Neuronal stem cell (in vitro differentiated cells): ENCODE results near the gene PKP3.

ENCODE experiments used
- DNase-seq: peaks from one replicate; pipeline ENCODE4 v3.0.0-alpha.2; 2013; ENCODE audit warnings: low spot score
- H2AFZ ChIP-seq: one replicate; pipeline ENCODE4 v1.6.1; 2013; ENCODE audit warnings: mild to moderate bottlenecking, low read length, inconsistent platforms
- H2AK5ac ChIP-seq: 2 replicates; pipeline ENCODE4 v1.6.1; 2013; ENCODE audit warnings: low read depth, mild to moderate bottlenecking, inconsistent platforms, low read length, moderate library complexity, mixed read lengths
- H2BK120ac ChIP-seq: 2 replicates; pipeline ENCODE4 v1.6.1; 2013; ENCODE audit warnings: low read depth, mild to moderate bottlenecking, inconsistent platforms, low read length, moderate library complexity, mixed read lengths
- H2BK12ac ChIP-seq: one replicate; pipeline ENCODE4 v1.6.1; 2013; ENCODE audit warnings: low read length, inconsistent platforms
- H2BK15ac ChIP-seq: 2 replicates; pipeline ENCODE4 v1.6.1; 2013; ENCODE audit warnings: mild to moderate bottlenecking, low read length, inconsistent platforms, mixed read lengths
- H2BK5ac ChIP-seq: one replicate; pipeline ENCODE4 v1.6.1; 2013; ENCODE audit warnings: inconsistent platforms, mild to moderate bottlenecking, low read length, moderate library complexity
- H3K14ac ChIP-seq: one replicate; pipeline ENCODE4 v1.6.1; 2013; ENCODE audit warnings: low read length, inconsistent platforms
- H3K18ac ChIP-seq: 2 replicates; pipeline ENCODE4 v1.6.1; 2013; ENCODE audit warnings: low read length, inconsistent platforms
- H3K23ac ChIP-seq: 2 replicates; pipeline ENCODE4 v1.6.1; 2013; ENCODE audit warnings: low read depth, mild to moderate bottlenecking, mixed read lengths, low read length, inconsistent platforms; ENCODE audit not compliant: poor library complexity
- H3K27ac ChIP-seq: replicated peaks from 3 replicates; pipeline ENCODE4 v1.5.1; 2013; ENCODE audit warnings: low read length, inconsistent platforms
- H3K27me3 ChIP-seq, 3 experiments: 2 replicates each; pipeline ENCODE4 v1.6.1; 2013; ENCODE audit warnings: low read length in 3 of 3, mild to moderate bottlenecking in 2 of 3, inconsistent platforms in 1 of 3, low read depth in 1 of 3, mixed read lengths in 1 of 3, moderate library complexity in 1 of 3; ENCODE audit not compliant: control insufficient read depth in 3 of 3, insufficient read depth in 3 of 3
- H3K36me3 ChIP-seq, 2 donors: replicated peaks in 1 of 2; 2 replicates each; pipeline ENCODE4 v1.6.1; 2013; ENCODE audit warnings: low read length in 2 of 2; ENCODE audit not compliant: control insufficient read depth in 2 of 2, insufficient read depth in 2 of 2
- H3K4ac ChIP-seq: 2 replicates; pipeline ENCODE4 v1.6.1; 2013; ENCODE audit warnings: inconsistent platforms, mild to moderate bottlenecking, low read length, moderate library complexity
- H3K4me1 ChIP-seq, 2 donors: 1 replicate in 1 of 2; 2 replicates in 1 of 2; pipeline ENCODE4 v1.6.1; 2013; ENCODE audit warnings: low read length in 2 of 2, low read depth in 1 of 2; ENCODE audit not compliant: control insufficient read depth in 2 of 2, insufficient read depth in 1 of 2
- H3K4me2 ChIP-seq: one replicate; pipeline ENCODE4 v1.6.1; 2013; ENCODE audit warnings: mild to moderate bottlenecking, low read length, inconsistent platforms; ENCODE audit not compliant: insufficient read depth, poor library complexity, severe bottlenecking
- H3K4me3 ChIP-seq, 2 donors: 2 replicates each; pipeline ENCODE4 v1.5.1; 2013; ENCODE audit warnings: low read length in 2 of 2, mild to moderate bottlenecking in 2 of 2, inconsistent platforms in 1 of 2, moderate library complexity in 1 of 2
- H3K79me1 ChIP-seq: one replicate; pipeline ENCODE4 v1.6.1; 2013; ENCODE audit warnings: low read depth, mild to moderate bottlenecking, inconsistent platforms, low read length, moderate library complexity
- H3K9ac ChIP-seq: one replicate; pipeline ENCODE4 v1.6.1; 2013; ENCODE audit warnings: mild to moderate bottlenecking, low read depth, low read length, inconsistent platforms; ENCODE audit not compliant: poor library complexity
- H3K9me3 ChIP-seq, 2 donors: replicated peaks in 1 of 2; 2 replicates each; pipeline versions ENCODE3 to v1.6.1; 2013; ENCODE audit warnings: low read length in 2 of 2, mild to moderate bottlenecking in 2 of 2, inconsistent platforms in 1 of 2, low read depth in 1 of 2, mixed read lengths in 1 of 2, moderate library complexity in 1 of 2; ENCODE audit not compliant: control insufficient read depth in 2 of 2, insufficient read depth in 1 of 2
- H4K8ac ChIP-seq: one replicate; pipeline ENCODE4 v1.6.1; 2013; ENCODE audit warnings: low read depth, mild to moderate bottlenecking, inconsistent platforms, low read length, moderate library complexity
- H4K91ac ChIP-seq: one replicate; pipeline ENCODE4 v1.6.1; 2013; ENCODE audit warnings: low read length, low read depth, mild to moderate bottlenecking, inconsistent platforms; ENCODE audit not compliant: poor library complexity
- WGBS, 2 donors: extraction: QIAGEN DNeasy Blood & Tissue Kit; methylation state at CpG; one replicate each; pipeline ENCODE4 v1.1.7; 2013; ENCODE audit warnings: missing lambda C conversion rate in 2 of 2, mixed read lengths in 1 of 2; ENCODE audit not compliant: insufficient read length in 2 of 2, insufficient replicate concordance in 1 of 2; ENCODE audit errors: extremely low coverage in 2 of 2; 5-methylcytosine and 5-hydroxymethylcytosine counted together

Gene PKP3

DNA sequence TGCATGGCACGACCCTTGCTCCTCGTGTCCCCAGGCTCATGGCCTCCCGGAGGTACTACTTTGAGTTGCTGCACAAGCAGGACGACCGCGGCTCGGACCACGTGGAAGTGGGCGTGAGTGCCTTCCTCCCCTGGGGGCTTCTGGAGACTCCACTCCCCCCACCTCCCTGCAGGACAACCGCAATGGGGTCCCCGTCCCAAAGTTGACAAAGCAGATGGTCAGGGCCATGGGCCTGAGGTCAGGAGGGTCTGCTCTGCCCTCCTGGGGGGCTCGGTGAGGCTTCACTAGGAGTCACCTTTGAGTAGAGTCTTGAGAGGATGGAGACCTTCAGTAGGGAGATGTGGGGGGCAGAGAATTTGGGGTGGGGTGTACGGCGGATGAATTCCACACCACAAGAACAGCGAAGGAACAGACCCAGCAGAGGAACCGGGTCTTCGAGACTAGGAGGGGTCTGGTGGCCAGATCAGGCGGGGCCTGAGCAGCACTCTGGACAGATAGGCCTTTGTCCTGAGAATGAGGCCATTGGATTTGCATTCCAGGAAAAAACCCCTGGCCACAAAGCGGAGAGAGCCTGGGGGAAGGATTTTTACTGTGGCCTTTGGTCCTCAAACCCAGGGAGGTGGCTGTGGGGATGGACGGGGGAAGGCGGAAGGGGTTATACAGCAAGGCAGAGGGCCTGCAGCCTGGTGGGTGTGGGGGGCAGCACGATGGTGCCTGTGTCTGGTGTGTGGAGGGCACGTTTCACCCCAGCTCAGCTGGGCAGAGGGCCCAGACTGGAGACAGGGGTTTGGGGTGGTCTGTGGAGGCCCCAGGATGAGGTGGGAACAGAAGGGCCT, 20.1 kb upstream of the PKP3 start:
- H3K18ac ChIP-seq, result peak overlapping the region; percentile 57
- WGBS, 2 donors, result no CpG with 5 or more reads among the region's 23 CpGs

DNA sequence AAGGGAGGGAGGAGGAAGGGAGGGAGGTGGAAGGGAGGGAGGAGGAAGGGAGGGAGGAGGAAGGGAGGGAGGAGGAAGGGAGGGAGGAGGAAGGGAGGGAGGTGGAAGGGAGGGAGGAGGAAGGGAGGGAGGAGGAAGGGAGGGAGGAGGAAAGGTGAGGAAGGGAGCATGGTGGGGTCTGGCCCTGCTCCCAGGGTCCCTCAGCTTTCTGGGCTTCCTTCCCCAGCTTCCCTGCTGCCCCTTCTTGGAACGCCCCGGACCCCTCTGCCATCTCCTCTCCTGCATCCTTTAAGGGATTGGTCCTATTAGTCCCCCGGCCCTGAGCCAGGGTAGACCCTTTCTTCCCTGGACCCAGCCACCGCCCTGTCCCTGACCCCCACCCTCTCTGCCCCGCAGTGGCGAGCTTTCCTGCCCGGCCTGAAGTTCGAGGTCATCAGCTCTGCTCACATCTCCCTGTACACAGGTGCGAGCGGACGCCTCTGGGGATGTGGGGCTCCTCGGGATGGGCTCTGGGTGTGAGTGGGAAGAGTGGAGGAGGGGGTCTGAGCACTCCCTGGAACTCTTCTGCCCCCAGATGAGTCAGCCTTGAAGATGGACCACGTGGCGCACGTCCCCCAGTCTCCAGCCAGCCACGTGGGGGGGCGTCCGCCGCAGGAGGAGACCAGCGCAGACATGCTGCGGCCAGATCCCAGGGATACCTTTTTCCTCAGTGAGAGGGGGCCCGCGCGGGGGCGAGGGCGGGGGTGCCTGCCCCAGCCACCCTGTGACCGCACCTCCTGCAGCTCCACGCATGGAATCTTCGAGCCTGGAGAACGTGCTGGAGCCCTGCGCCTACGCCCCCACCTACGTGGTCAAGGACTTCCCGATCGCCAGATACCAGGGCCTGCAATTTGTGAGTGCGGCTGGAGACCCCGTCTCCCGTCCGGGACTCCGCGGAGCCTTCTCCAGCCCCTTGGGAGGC, 18.7 kb upstream of the PKP3 start:
- Histone ChIP-seq H2BK120ac (no peak overlapping the region), H2BK15ac (no peak overlapping the region), H3K4ac (no peak overlapping the region), H3K23ac (peak overlapping the region; percentile 93), H2BK5ac (no peak overlapping the region), H3K18ac (no peak overlapping the region), H3K14ac (no peak overlapping the region), H4K8ac (no peak overlapping the region), H3K9ac (no peak overlapping the region), H3K4me3 (no peak overlapping the region), H3K27me3 (no peaks in the 10 kb centered on the region), H3K4me2 (no peak overlapping the region), H3K79me1 (peaks cover 30% of the 10 kb centered on the region), H3K36me3 (peaks cover 49 to 77% of the 10 kb centered on the region in 2 donors), H4K91ac (no peak overlapping the region), H2BK12ac (no peak overlapping the region), H3K9me3 (peaks cover 4 to 6% of the 10 kb centered on the region in 2 donors), H3K27ac (no peak overlapping the region), H2AK5ac (no peak overlapping the region), H2AFZ (no peak overlapping the region), H3K4me1 (peaks cover 1 to 2% of the 10 kb centered on the region in 2 donors)
- DNase-seq, result no peak
- WGBS, 2 donors, result no CpG with 5 or more reads among the region's 41 CpGs

More for the DNA sequence above, 20.1 kb upstream of the PKP3 start:
- Histone ChIP-seq H2AFZ (no peak overlapping the region), H4K91ac (no peak overlapping the region), H2BK15ac (no peak overlapping the region), H3K4ac (no peak overlapping the region), H3K79me1 (peaks cover 26% of the 10 kb centered on the region), H3K9ac (peak overlapping the region; percentile 44), H2BK12ac (no peak overlapping the region), H3K27ac (no peak overlapping the region), H3K23ac (peak overlapping the region; percentile 85), H2AK5ac (no peak overlapping the region), H3K4me3 (no peak overlapping the region), H3K9me3 (peaks cover 4 to 6% of the 10 kb centered on the region in 2 donors), H4K8ac (no peak overlapping the region), H3K36me3 (peaks cover 43 to 64% of the 10 kb centered on the region in 2 donors), H3K27me3 (no peaks in the 10 kb centered on the region), H2BK5ac (no peak overlapping the region), H3K4me1 (peaks cover 1 to 4% of the 10 kb centered on the region in 2 donors), H3K4me2 (no peak overlapping the region), H3K14ac (no peak overlapping the region), H2BK120ac (no peak overlapping the region)
- no peak for DNase-seq

DNA sequence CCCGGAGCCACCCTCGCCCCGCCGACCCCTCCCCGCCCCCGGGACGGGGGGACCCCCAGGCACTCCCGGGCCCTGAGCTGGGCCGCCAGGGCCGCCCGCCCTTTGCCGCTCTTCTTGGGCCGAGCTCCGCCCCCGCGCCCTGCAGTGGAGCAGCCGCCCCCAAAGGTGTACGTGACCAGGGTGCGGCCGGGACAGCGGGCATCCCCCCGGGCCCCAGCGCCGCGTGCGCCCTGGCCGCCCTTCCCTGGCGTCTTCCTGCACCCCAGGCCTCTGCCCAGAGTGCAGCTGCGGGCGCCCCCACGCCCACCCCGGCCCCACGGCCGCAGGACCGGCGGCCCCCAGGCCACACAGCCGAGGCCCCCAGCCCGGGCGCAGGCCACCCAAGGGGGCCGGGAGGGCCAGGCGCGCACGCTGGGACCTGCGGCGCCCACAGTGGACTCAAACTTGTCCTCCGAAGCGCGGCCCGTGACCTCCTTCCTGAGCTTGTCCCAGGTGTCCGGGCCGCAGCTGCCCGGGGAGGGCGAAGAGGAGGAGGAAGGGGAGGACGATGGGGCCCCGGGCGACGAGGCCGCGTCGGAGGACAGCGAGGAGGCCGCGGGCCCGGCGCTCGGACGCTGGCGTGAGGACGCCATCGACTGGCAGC, 17.4 kb upstream of the PKP3 start:
- Histone ChIP-seq H2BK15ac (no peak overlapping the region), H3K9me3 (peaks cover 4 to 5% of the 10 kb centered on the region in 2 donors), H3K79me1 (peaks cover 22% of the 10 kb centered on the region), H3K36me3 (peaks cover 45 to 81% of the 10 kb centered on the region in 2 donors), H3K4me2 (no peak overlapping the region), H3K23ac (no peak overlapping the region), H2BK120ac (no peak overlapping the region), H2AK5ac (no peak overlapping the region), H3K9ac (no peak overlapping the region), H3K4me3 (no peak overlapping the region), H3K27me3 (no peaks in the 10 kb centered on the region), H3K18ac (no peak overlapping the region), H2AFZ (no peak overlapping the region), H2BK5ac (no peak overlapping the region), H2BK12ac (no peak overlapping the region), H3K14ac (no peak overlapping the region), H4K91ac (no peak overlapping the region), H3K4ac (no peak overlapping the region), H3K4me1 (no peaks in the 10 kb centered on the region), H4K8ac (no peak overlapping the region), H3K27ac (no peak overlapping the region)
- WGBS, 2 donors, result no CpG with 5 or more reads among the region's 70 CpGs
- no peak for DNase-seq
